GM19452 (cell line): ENCODE results near the gene RBFOX2.
"Not testable (repeated sequence)": the region's sequence is repeated elsewhere in the genome, so short reads cannot be mapped to it uniquely, and the experiment has no call there.

Experiments
- ATAC-seq: cut with Tn5 transposase; IDR thresholded peaks from one replicate; pipeline ENCODE4 v1.9.1; 2021; ENCODE audit not compliant: unreplicated experiment

The RBFOX2 gene

DNA sequence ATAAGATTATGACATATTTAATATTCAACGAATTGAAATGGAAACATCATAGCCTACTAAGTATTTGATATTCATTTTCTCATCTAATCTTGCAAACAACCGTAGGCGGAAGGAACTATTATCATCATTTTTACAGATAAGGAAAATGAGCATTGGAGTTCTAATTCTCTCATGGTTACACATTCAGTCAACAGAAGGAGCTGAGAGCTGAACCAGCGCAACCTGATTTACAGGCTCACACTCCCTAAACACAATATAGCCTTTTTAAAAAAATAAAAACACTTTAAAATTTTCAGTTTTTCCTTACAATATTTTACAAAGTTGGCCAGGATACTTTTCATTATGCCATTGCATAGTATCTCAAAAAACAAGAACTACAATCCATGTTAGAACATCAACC, 236.1 kb downstream of the RBFOX2 start:
- ATAC-seq = no peak

DNA sequence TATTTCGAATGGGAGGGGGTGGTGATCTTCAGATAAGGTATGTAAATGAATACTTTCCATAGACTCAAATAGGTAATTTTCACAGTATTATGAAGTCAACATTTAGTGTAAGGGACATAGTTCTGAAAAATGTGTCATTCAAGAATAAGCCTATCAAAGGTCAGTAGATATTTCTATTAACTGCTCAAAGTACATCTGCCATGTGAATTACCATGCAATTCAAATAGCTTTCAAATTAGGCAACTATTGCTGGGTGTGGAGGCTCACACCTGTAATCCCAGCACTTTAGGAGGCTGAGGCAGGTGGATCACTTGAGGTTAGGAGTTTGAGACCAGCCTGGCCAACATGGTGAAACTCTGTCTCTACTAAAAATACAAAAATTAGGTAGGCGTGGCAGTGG, 236.8 kb downstream of the RBFOX2 start:
- not testable (repeated sequence) for ATAC-seq

DNA sequence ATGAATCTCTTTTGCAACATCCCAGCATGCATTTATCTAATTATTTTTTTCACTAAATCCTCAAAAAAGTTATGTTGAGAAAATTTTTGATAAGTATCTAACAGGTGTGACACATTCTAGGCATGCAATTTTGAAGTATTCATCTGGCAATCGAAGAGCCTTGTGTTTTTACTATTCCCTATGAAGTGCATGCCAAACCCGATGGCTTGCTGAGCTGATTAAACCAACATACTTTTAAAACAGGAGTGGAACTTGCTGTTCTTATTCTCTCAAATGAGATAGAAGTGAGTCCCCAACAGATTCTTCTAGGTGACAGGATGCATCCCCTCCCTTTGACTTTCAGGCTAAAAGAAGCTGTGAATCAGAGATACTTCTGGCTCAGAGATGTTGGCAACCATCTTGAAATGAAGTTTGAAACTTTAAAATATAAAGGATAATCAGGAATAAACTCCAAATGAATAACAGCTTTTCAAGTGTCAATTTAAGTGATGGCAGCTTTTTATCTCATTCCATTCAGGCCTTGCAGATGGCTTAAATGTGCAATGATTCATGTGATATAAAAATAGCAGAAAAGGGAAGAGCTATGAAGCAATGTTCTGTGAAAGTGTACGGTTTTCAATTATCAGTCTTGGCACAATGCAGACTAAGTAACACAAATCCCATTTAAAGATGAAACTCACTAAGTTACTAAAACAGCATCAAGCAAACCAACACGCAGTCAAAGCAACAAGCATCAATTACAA, 243.3 kb downstream of the RBFOX2 start:
- ATAC-seq = no peak

DNA sequence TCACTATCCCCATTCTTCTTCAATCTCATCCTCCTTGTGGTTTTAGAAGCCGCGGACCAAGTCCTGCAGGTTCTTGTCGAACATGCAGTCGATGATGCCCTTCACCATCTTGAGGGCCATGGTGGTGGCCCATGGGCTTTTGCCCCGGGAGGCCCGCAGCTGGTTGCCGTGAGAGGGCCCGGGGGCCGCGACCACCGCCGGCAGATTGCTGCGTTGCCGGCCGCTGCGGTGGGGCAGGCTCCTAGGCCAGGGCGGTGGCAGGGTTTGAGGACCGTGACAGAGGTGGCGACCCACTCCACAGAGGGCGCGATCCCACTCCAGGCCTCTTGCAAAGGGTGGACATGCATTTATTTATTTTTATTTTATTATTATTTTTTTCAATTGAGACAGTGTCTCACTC, 244.0 kb downstream of the RBFOX2 start:
- no peak for ATAC-seq

DNA sequence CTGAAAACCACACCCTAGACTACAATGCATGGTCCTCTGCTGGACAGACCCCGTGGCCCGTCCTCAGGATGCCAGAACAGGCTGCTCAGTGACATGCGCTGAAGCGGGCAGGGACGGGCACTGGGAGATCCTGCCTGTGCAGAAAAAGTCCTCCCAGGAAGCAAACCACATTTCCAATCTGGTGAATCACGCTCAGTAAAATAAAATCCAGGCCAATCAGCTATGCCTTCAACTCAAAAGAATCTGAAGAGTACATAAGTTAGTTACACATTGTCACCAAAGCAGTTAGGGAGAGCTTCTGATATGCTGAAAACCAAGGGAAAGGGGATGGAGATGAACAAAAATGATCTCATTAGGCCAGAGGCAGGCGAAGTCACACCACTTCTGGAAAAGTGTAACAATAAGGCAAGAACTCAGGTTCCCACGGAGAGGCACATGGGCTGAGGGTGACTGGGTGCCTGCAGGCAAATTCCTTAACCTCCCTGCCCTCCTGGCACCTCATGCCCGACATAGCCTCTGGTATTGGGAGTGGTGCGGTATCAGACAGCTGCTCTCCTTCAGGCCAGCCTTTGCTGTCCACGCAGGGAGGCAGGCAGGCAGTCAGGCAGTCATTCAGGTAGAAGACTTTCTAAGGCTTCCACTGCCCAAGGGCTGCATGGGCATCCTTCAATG, 244.5 kb downstream of the RBFOX2 start:
- no peak for ATAC-seq

DNA sequence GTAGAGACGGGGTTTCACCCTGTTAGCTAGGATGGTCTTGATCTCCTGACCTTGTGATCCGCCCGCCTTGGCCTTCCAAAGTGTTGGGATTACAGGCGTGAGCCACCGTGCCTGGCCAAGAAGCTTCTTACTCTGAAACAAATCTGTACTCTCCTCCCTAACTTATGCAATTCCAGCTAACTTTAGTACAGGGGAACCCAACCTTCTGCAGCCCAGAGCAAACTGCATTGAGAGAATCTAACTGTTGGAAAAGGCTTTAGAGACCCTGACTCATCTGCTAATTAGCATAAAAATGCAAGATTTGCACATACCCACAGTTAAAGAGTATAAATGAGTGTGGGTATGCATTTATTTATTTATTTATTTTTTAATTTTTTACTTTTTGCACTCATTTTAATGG, 246.1 kb downstream of the RBFOX2 start:
- no peak for ATAC-seq

DNA sequence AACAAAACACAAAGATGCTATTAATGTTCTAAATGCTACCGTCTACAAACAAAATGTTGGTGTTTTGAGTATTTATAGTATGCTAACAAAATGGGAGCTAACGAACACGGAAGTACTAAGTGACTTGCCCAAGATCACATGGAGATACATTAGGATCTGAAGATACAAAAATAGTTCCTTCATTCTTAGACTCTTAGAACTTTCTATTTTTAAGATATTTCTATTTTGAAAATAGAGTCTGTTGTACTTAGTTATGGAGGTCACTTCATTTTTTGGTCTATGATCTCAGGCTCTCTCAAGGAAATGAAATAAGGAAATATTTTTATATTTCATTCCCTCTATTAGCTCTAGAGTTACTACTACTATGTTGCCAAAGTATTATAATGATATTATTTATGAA, 246.7 kb downstream of the RBFOX2 start:
- ATAC-seq = no peak

DNA sequence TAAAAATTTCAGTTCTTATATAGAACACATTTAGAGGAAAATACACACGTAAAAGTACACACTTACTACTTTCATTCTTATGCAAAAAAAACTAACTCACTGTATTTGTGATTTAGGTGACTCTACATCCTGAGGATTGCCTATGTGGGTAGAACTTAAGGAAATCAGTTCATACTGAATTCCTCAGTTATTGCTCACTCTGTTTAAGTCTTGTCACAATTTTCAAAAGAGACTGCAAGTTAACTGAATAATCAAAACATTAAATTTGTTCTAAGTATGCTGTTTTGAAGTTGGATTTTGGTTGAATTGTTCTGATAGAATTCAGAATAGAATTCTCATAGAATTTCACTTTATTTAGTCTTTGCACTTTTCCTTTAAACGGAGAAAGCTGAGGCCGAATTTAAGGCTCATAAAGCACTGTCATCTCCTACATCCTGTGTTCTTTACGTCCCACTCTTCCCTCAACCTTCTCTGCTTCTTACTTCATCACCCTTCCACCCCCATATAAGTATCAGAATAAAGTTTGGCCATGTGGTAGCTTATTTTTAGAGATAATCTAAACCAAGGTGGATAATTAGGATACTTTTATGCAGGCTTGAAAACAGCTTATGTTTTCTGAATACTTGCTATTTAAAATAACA, 251.2 kb downstream of the RBFOX2 start:
- no peak for ATAC-seq

DNA sequence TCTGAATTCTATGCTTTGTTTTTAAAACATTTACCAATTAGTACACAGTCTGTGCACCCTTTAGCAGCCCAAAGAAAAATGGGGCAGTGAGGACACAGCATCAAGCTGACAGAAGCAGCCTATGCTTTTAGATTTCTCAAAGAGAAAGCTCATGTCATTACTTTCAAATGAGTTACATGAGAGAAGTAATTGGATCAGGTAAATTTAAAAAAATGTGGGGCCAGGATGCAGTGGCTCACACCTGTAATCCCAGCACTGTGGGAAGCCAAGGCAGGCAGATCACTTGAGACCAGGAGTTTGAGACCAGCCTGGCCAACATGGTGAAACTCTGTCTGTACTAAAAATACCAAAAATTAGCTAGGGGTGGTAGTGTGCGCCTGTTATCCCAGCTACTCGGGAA, 253.3 kb downstream of the RBFOX2 start:
- ATAC-seq = no peak

DNA sequence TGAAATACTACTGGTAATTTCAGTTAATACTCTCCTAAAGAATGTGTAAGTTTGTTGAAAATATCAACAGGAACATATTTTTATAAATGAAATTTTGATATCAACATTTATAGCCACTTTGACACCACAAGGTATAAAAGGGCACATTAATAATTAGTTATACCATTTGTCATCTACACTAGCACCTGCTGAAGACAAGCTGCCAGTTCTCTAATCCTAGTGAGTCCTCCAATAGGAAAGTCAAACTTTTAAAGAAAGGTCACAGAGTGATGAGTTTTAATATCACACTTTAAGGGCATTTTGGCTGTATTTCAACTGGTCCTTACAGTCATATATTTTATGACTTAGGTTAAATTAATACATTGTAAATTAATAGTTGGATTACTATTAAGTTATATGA, 258.6 kb downstream of the RBFOX2 start:
- no peak for ATAC-seq

DNA sequence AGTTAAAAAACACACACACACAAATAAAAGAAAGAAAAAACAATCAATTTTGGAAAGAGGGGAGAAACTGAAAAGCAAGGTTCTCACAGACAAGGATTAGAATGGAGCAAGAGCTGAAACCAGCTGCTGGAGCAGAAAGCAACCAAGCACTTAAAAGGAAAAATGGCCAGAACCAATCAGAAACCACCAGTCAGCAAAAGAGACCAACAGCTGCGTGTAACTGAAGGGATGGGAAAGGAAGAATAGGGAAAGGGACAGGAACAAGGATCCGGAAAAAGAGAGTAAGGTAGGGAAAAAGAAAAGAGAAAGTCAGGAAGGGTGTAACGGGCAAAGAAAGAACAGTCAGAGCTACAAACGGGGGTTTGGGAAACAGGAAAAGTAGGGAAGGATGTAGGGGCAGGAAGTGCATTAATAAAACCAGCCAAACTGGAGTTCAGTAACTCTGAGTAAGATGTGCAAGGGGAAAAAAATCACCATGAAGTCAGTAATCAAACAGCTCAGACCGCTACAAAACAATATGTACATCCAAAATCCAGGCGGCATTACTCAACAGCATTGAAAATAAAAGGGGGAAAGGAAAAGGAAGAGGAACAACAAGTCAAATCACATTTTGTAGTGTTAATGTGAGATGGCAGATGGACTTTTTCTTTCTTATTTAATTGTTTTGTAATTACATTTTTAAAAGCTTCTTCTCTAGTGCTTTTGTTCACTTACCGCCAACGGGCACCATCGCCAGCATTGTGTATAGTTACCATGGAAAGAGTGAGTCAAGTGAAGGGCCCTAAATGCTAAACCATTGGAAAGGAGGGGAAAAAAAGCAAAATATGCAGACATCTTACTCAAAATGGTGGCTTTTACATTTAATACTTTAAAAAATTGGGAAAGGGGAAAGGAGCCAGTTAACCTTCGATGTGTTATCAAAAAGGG, 261.7 kb downstream of the RBFOX2 start:
- no peak for ATAC-seq

DNA sequence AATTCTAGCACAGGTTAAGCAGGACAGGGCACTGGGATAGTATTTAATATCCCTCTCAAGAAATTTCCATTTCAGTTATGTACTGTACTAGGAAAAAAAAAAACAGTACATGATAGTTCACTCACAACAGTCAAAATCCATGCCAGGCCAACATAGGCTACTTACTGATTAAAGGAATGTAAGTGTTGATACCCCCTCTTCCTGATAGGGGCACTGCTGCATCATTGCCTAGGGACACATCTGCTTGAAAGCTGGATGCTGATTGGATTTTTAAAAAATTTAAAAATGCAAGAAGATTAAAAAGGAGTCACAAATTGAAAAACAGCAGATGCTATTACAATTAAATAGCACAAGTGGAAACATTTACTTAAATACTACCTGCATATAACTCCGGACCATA, 267.6 kb downstream of the RBFOX2 start:
- no peak for ATAC-seq

DNA sequence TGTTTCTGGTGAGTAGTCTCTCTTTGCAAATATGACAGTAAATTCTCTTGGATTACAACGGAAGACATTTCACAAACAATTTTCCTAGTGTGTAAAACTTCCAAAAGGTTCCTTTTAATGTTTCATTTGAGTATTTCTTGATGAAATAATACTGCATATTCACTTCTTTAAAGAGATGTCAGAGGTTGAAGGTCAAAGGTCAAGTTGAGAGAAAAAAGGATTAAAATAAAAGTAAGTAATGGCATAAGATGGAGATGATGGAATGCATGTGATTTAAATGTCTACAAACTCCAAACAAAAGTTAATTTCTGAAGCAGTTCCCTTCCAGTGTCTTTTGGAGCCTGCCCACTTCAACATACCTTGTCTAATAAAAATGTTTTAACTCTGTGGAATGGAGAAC, 270.2 kb downstream of the RBFOX2 start:
- ATAC-seq = no peak

DNA sequence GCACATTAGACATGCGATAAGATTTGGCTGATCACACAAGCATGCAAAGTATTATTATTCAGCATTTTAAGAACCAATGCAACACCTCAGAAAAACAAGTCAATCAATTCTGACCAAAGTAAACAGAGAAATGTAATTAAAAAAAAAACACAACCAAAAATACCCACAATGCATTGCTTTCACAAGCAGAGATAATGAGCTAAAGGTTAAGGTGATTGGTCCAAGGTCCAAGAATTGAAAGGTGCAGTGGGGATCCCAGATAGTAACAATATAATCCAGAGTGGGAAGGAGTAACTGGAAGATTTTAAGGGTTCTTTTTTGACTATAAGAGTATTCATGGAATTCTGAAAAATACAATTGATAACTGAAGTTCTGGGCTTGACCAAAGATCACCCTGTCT, 271.9 kb downstream of the RBFOX2 start:
- no peak for ATAC-seq

DNA sequence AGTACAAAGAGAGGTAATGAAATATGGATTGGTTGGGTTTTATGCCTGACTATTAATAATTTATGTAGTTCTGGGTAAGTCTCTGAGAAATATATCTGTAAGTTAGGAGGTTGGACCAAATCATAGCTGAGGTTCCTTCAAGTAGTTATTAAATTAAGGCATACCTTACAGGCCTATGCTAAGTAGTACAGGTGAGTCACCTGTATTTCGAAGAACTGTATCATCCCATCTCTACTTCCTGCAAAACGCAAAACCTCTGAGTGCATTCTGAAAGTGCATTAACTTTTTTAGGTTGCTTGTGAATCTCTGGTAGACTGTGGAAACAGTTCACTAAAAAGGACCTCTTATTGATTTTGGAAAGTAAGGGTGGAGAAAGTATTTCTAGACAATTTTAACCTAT, 273.9 kb downstream of the RBFOX2 start:
- no peak for ATAC-seq

DNA sequence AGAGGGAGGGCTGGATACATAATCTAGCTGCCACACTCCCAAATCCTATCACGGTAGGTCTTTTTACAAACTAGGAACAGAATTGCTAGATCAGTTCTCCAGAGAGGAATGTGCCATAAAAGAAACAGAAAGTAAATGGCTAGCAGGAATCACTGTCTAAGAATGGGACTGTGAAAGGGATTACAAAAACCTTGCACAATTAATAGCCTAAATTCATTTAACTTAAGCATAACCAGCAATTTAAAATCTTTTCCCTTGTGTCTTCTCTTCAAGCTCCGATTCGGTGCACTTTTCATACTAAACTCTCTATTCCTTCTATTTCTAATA, 275.8 kb downstream of the RBFOX2 start:
- no peak for ATAC-seq

DNA sequence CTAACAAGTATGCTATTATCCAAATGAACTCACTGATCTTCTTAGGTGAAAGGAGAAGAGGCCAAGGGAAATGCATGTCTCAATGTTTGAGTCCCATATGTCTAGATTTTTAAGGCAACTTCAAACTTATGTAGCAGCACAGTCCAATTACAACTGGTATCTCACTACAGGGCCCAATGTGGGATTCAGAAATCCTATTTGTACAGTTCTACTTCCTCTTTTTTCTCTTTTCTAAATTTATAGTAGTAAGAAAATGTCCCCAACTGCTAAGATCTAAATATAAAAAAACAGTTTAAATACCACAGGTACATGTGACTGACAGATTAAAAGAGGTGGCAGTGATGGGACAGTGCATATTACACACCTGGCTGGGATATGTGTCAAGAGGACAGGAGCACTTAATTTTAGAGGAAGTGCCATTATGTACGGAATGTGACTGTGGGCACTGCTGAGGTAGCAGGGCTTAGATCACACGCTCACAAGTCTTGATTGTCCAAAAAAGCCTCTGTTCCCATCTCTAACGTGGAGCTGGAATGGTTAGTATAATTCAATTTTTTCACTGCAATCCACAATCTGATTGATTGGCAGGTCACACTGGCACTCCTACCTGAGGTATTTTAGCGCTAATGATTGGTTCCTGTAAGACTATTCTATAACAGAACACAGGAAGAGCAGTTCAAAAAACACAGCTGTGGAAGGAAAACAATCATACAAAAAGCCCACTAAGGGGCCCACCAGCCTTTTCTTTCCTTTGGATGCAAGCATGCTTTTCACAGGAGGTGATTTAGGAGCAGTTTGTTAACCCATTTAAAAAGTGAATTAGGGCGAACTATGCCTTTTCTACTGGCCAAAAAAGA, 276.4 kb downstream of the RBFOX2 start:
- ATAC-seq = no peak

DNA sequence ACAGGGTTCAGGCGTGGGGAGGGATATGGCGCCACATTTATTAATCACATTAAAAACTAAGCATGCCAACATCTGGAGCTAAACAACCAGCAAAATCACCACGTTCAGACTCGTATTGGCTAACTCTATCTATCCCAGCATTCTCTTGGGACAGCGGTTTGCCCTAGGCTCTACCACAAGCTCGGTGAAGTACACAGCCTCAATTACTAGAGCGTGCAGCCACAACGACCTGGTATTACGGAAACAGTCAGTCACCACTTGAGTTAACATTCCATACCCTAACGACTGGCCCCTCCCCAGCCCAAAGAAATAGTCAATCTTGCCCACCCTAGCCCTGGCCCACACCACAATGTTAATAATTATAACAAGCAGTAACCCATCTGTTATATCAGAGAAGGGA, 278.8 kb downstream of the RBFOX2 start:
- ATAC-seq = peak; percentile 85

DNA sequence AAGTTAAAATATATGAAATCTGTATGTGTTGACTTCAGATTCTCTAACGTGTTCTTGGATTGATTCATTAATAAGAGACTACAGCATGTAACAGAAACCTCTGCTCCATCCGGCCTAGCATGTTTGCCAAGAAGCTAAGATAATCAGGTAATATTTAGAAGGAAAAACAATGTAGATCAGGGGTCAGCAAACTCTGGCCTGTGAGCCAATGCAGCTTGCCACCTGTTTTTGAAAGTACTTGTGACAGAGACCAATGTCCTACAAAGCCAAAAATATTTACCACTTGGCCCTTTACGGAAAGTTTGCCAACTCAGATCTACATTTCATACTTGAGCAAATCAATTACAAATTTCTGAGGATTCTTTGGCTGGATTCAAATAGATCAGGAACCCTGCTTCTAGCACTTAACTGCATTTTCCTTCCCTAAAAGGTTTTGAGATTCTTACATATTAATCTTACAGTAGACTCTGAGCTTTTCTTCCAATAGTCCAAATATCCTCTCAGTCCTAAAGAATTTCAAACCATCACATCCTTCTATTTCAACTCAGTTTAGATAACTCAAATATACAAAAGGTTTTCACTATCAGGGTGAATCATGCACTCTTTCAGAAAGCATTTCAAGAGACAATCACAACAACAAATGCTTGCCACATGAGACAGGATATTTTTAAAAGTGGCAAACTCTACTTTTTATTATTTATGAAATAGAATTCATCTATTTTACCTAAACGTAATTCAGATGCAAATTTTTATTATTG, 281.5 kb downstream of the RBFOX2 start:
- ATAC-seq = no peak

DNA sequence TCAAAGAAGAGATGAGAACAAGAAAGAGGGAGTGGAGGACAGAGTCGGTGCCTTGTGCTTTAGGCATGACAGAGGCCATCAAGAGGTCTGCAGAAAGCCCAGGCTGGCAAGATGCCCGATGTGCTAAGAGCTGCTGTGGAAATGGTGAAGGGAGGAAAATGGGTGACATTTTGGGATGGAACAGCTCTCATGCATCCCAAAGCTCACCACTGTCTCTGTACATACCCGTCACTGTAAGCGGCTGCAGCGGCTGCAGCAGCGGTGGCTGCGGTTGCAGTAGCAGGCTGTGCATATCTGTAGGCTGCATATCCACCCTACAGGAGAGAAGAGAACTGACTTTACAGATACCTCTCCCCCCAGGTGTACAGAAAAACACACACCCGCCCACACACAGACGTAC, 282.4 kb downstream of the RBFOX2 start:
- no peak for ATAC-seq
